ENCODE results near the gene TRIM38. TPM values are rescaled to one million over a fixed set of nuclear protein-coding genes. Genes with fewer than 3 reads are reported as not detected.

Gene TRIM38
- total RNA-seq = 2.4 and 7.4 TPM in 2 replicates

GRCh38 chr6:25962149-25963127 is at the start of gene TRIM38:
Gene TRIM38 (plus strand): TSS chr6:25962802. CDS start chr6:25966523, 3,721 bp downstream.

GRCh38 chr6:25930532-25931410 is 31.8 kb upstream of the TRIM38 start, which contains the start of gene SLC17A2:
Gene SLC17A2 (minus strand): TSS chr6:25930691. CDS start chr6:25925796, 4,895 bp downstream.

Other genes starting within 250 kb of the TRIM38 start
- not detected in 2 replicates for gene SLC17A4, start 208.1 kb upstream of the TRIM38 start, total RNA-seq
- 0.25 TPM in 1 of 2 replicates, not detected in the other for gene SLC17A1, start 130.8 kb upstream of the TRIM38 start, total RNA-seq
- 0.89 TPM in 1 of 2 replicates, not detected in the other for gene SLC17A3, start 88.6 kb upstream of the TRIM38 start, total RNA-seq
- 0.25 TPM in 1 of 2 replicates, not detected in the other for gene SLC17A2, start 32.1 kb upstream of the TRIM38 start, total RNA-seq
- gene HFE, start 124.6 kb downstream of the TRIM38 start, total RNA-seq = 3.7 and 12.9 TPM in 2 replicates

All from mesangial cell (primary cell).